GM18909 (cell line): ENCODE results near the gene GPR39.
"Not testable (repeated sequence)": the region's sequence is repeated elsewhere in the genome, so short reads cannot be mapped to it uniquely, and the experiment has no call there.

ENCODE experiments used
- ATAC-seq: cut with Tn5 transposase; IDR thresholded peaks from one replicate; pipeline ENCODE4 v1.9.1; 2021; ENCODE audit warnings: mild to moderate bottlenecking; ENCODE audit not compliant: unreplicated experiment, poor library complexity

Gene GPR39

GRCh38 chr2:132416723-132417395, at the start of gene GPR39:
TSS of gene GPR39 (plus strand) at chr2:132416805.
- no peak for ATAC-seq

- no peak for ATAC-seq
Measured at GRCh38 chr2:132368191-132368590, 48.4 kb upstream of the GPR39 start.

GRCh38 chr2:132372276-132372675, 44.3 kb upstream of the GPR39 start:
- no peak for ATAC-seq

GRCh38 chr2:132373391-132374135, 43.0 kb upstream of the GPR39 start:
- ATAC-seq, result no peak

DNA sequence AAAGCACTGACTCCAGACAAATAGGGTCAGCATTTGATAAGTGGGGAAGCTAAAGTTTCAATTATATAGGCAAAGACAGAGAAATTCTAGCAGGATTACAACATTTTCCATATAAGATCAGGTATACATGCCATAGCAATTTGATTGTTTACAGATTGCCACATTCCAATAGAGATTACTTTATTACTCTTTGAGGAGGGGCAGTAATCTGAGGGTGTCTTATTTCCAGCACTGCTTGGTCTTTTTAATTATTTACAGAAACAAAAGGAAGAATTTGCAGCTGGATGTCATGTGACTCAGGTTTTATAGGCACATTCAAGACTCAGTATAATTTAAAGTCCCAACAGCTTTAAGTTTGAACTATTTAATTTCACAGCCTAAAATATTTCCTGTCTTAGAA, 42.5 kb upstream of the GPR39 start:
- ATAC-seq, result no peak

DNA sequence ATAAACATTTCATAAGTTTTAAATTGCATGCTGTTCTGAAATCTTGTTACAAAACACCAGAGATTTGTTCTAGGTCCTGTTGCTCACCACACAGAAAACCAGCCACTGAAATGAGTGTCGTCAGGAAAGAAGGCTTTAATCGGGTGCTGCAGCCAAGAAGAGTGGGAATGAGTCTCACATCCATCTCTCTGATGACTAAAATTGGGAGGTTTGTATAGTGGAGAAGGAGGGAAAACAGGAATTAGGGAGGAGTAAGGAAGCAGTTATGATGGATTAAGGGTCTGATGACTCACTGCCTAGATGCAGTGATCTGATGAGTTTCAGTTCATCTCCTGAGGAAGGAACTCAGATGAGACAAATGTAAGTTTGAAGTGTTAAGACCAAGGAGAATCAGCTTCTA, 42.1 kb upstream of the GPR39 start:
- no peak for ATAC-seq

- ATAC-seq, result no peak
Measured at GRCh38 chr2:132374961-132375360, 41.6 kb upstream of the GPR39 start.

- no peak for ATAC-seq
Measured at GRCh38 chr2:132381376-132381775, 35.2 kb upstream of the GPR39 start.

- ATAC-seq, result no peak
Measured at GRCh38 chr2:132383956-132384355, 32.6 kb upstream of the GPR39 start.

- no peak for ATAC-seq
Measured at GRCh38 chr2:132384491-132385151, 32.0 kb upstream of the GPR39 start.

DNA sequence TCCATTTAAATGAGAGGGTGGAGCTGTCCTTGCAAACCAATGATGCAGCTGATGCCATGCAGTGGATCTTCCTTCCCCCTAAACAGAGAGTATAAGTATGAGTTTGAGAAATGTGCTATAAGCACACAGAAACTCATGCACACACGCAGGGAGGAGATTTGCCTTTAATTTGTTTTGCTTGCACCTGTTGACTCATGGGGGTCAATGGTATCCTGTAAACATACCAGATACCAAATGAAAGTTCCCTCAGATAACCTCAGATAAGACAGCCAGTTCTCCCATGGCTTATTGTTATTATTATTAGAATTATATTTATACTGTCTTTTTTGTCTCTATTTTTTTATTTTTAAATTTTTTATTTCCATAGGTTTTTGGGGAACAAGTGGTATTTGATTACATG, 29.5 kb upstream of the GPR39 start:
- ATAC-seq, result no peak

GRCh38 chr2:132390076-132390475, 26.5 kb upstream of the GPR39 start:
- no peak for ATAC-seq

GRCh38 chr2:132391378-132391777, 25.2 kb upstream of the GPR39 start:
- ATAC-seq, result no peak

DNA sequence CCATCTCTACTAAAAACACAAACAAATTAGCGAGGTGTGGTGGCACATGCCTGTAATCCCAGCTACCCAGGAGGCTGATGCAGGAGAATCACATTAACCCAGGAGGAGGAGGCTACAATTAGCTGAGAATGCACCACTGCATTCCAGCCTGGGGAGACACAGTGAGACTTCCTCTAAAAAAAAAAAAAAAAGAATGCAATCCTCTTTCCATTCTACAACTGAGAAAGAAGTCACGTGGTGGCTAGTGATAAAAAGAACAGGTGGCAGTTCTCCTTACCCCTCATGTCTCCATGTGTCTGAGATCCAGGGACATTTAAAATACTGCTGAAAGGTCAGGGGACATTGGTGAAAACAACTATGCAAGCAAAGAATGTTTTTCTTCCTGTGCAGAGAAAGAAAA, 24.4 kb upstream of the GPR39 start:
- no peak for ATAC-seq

DNA sequence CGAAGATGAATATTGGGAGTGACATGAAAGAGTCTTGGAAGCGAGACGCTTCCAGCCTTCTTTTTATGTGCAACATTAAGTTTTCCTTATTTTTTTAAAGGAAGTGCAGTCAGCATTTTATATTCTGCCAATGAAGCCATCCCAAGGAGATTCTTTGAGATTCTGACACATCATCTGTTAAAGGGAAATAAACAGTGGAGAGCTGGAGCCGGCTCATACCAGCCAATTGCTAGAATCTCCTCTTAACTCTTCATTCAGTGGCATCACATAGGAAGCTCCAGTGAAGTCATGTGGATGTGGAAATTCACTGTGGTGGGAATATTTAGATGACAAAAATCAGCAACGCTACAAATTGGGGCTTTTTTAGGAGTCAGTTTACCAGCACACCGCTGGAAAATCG, 23.7 kb upstream of the GPR39 start:
- no peak for ATAC-seq

DNA sequence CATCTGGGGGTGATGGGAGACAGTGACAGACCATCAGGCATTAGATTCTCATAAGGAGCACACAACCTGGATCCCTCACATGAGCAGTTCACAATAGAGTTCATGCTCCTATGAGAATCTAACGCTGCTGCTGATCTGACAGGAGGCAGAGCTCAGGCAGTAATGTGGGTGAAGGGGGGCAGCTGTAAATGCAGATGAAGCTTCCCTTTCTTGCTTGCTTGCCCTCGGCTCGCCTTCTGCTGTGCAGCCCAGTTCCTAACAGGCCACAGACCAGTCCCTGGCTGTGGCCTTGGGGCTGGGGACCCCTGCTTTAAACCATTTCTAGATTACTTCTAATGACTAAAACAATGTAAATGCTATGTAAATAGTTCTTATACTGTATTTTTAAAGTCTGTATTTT, 19.6 kb upstream of the GPR39 start:
- not testable (repeated sequence) for ATAC-seq

- ATAC-seq, result no peak
Measured at GRCh38 chr2:132400169-132400900, 16.3 kb upstream of the GPR39 start.

- ATAC-seq, result no peak
Measured at GRCh38 chr2:132400901-132401240, 15.7 kb upstream of the GPR39 start.

DNA sequence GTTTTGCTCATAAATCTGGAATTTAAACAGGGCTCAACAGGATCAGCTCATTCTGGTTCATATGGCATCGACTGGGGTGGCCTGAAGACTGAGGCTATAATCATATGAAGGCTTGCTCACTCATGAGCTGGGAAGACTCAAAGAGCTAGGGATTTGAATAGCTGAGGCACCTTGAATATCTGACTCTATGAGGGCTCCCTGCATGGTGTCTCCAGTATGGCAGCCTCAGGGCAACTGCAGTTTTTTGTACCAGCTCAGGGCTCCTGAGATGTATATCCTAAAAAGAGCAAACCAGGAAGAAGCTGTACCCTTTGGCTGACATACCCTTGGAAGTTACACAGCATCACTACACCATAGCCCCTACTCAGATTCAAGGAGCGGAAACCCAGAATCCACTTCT, 15.3 kb upstream of the GPR39 start:
- ATAC-seq, result no peak

DNA sequence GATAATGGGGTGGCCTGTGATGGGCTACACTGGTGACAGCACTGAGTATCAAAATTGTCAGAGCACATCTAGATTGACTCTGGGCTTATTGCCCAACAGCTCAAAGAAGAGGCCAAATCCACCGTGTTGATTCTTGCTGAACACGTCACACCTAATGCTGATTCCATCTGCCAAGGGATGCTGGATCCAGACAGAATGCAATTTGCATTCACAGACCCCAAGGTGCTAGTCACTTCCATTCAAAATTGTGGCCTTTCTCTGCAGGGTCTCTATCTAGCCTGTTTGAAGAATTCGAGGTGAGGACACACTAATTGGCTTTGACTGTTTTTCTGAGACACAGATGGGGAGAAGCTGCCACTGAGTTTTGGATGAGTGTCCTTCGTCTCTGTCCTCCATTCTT, 13.5 kb upstream of the GPR39 start:
- ATAC-seq, result no peak

DNA sequence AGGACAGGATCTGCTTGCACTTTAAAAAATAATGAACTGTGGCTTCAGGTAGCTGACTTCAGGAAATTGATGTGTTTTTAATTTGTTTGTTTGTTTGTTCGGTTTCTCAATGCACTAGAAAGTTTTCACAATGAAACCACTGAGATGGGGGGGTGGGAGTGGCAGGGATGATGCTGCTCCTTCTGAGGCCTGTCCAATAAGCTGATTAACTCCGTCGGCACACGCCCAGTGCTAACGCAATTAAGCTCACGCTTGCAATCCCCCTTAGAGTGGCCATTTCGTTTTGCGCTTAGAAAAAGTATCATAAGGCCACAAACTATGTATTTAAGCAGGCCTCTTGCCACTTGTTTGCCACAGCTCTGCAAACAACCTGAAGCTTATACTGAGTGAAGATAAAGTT, 12.5 kb upstream of the GPR39 start:
- no peak for ATAC-seq
